T-helper 2 cell treated with Interferon-gamma antibody and Interleukin-4, amounts not matched to agents 100 ng/mL and 5 ng/mL, for 36 hours (primary cell): ENCODE results near the gene TIMM23. TPM values are rescaled to one million over a fixed set of nuclear protein-coding genes. Genes with fewer than 3 reads are reported as not detected.
"Not testable (repeated sequence)": the region's sequence is repeated elsewhere in the genome, so short reads cannot be mapped to it uniquely, and the experiment has no call there.

Experiments used
- intact Hi-C: fragments of 100-400 bp; cut with micrococcal nuclease; formaldehyde crosslinking; loops from one replicate; pipeline ENCODE4 v1.15.1; 2023
- total RNA-seq: library from RNA; stranded (reverse); gene quantifications from 2 replicates; pipeline ENCODE4 v1.2.3, GENCODE V29; 2022

Gene TIMM23
- total RNA-seq, 1 donor from 2014 or later = 66.1 TPM

DNA sequence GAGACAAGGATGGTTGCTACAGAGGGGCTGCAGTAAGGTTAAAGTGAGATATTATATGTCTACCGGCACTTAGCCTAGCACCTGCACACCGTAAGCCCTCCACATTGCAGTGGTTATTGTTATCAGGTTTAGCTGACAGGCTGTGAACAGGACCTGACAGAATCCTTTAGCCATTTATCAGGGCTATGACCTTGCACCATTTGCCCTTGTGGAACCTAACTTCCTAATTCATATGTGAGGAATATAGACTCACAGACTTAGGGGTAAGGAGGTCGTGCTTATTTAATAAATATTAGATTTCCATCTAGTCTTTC is 48.0 kb downstream of the TIMM23 start:
- intact Hi-C loops = loop anchor here (10.0 kb wide), 2 partner anchors 346 to 786 kb away; partner anchors contain the start of gene ZFAND4

- intact Hi-C loops = loop anchor here (10.0 kb wide), 2 partner anchors 348 to 788 kb away; partner anchors contain the start of gene ZFAND4
Observed at GRCh38 chr10:46022978-46023702, 50.9 kb downstream of the TIMM23 start.

GRCh38 chr10:46024948-46025347 is 52.7 kb downstream of the TIMM23 start:
- intact Hi-C loops = loop anchor here (10.0 kb wide), 2 partner anchors 350 to 790 kb away; partner anchors contain the start of gene ZFAND4

DNA sequence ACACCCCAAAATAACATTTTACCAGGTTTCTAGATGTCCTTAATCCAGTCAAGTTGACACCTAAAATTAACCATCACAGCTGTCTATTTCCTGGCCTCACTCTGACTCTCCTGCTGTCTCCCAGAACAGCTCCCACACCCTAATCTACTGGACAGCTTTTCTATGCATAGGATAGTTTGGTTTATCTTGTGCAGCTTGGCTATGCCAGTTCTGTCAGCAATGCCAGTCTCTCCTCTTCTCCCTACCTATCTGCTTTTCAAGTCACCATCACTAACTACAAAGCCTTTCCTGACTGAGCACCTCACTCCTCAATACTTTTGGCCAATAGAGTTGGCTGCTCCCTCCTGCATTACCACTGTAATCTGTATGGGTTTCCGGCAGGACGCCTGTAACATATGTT is 53.1 kb downstream of the TIMM23 start:
- intact Hi-C loops = loop anchor here (10.0 kb wide), 2 partner anchors 351 to 791 kb away; partner anchors contain the start of gene ZFAND4

GRCh38 chr10:46026106-46026505 is 53.8 kb downstream of the TIMM23 start:
- intact Hi-C loops = loop anchor here (10.0 kb wide), 2 partner anchors 351 to 791 kb away; partner anchors contain the start of gene ZFAND4

- intact Hi-C loops = loop anchor here (2.0 to 10.0 kb wide), 3 partner anchors 56 to 794 kb away; partner anchors contain the start of genes TIMM23 and ZFAND4
Observed at GRCh38 chr10:46028584-46029460, 56.5 kb downstream of the TIMM23 start.

DNA sequence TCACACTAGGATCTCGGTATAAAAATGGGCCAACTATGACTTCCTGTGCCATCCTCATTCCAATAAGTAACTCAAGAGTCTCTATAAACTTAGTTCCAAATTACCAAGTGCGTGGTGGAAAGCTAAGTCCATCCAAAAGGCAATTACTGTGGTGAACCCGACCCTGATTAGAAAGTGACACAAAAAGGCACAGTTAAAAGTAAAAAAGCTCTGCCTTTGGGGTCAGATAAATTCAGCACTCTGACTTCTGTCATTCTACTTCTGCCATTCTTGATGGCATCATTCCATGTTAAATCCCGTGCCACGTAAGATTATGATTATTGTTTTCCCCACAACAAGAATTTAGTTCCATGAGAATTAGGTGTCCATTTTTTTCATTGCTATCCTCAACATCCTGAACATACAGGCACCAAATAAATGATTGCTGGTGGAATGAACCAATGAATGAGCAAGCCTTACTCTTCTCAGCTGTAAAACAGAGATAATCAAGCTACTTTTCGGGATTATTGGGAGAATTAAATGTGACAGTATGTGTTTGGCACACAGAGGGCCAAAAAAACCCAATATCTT is 57.3 kb downstream of the TIMM23 start:
- intact Hi-C loops = loop anchor here (2.0 to 10.0 kb wide), 5 partner anchors 57 to 795 kb away; partner anchors contain the start of genes ANTXRL, TIMM23 and ZFAND4

DNA sequence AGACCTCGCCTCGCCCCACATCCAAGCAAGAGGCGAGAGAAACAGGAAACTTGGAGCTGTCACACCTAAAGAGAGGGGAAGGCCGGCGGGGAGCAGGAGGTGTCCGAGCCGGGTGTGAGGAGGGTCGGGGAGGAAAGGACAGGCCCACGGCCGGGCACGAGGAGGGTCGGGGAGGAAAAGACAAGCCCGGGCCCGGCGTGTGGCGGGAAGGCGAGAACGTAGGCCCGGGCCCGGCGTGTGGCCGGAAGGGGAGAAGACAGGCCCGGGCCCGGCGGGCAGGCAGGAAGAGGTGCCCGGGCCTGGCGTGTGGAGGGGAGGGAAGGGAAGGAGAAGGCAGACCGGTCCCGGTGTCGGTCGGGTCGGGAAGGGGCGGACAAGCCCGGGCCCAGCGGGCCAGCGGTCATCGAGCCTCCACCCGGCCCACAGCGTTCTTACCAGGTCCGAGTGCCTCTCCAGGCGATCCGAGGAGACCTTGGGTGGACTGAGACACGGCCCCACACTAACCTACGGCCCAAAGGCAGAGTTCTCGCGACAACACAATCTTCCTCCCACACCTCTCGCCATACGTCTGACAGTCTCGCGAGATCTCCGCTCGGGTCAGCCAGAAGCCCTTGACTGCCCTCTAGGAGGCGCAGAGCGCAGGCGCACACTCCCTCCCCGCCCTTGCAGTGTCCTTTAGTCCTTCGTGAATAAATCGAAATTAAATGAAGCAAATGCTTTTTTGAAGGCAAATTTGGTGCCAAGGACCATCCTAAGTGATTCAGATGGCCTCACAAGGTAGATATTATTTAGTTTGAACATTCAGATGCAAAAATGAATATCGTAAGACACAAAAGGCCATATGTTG is 58.0 kb downstream of the TIMM23 start, which contains the start of gene NCOA4:
Gene NCOA4, minus strand, starts transcription at position 533 of the 847 bp plus-strand sequence. CDS start 13,943 bp downstream, outside the sequence.
- intact Hi-C loops = loop anchor here (10.0 kb wide), 2 partner anchors 64 to 254 kb away; partner anchors contain the start of gene ANTXRL

DNA sequence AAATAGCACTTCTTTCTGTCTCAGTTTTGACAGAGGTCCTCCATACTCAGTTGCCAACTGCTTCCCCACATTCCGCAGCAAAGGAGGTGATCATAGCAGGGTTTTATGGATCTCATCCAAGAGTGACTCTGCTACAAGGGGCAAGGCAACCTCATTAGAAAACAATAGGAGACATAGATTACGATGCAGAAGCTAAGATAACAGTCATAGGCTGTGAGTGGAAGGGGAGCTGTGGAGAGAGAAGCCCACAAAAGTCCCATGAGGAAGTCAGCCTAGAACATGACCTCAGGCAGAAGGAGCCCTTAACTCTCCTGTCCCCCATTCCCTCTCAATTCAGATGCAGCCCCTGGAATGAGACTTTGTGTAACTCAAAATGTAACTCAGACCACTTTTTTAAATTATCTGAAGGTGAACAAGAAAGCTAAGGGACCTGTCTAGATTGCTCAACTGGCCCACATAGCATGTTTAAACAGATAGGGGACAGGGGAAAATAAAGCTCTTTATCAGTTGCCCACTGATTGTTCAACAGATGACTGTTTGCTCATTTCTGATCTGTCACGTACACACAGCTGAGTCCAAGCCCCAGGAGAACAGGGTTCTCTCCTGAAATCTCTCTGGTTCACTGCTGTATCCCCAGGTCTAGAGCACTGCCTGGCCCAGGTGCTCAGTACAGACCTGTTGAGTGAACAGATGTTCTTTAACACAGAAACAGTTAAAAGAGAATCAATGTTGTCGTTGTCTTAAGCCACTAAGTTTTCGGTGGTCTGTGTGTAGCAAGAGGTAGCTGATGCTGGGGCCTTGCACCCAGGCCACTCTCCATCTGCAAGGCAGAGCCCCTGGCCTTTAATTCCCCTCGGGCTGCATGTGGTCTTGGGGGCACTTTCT is 59.6 kb downstream of the TIMM23 start:
- intact Hi-C loops = loop anchor here (10.0 kb wide), 2 partner anchors 63 to 253 kb away; partner anchors contain the start of gene ANTXRL

DNA sequence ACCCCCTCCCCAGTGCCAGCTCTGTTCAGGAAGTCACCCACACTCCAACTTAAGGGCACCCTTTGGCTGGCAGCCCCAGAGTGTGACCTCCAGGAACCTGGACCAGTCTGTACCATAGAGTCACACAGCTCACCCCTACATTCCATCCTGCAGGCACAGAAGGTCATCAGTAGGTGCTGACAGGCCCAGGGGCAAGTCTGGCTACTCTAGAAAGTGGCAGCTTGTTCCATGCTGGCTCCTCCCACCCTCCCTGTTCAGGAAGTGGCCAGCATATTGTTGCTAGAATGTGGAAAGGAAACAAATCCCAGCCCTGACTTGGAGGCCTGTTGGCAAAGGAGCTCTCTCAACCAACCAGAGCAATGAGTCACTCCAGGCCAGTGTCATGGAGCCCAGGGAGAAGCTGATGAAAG is 61.3 kb downstream of the TIMM23 start:
- intact Hi-C loops = loop anchor here (10.0 kb wide), 2 partner anchors 61 to 251 kb away; partner anchors contain the start of gene ANTXRL

DNA sequence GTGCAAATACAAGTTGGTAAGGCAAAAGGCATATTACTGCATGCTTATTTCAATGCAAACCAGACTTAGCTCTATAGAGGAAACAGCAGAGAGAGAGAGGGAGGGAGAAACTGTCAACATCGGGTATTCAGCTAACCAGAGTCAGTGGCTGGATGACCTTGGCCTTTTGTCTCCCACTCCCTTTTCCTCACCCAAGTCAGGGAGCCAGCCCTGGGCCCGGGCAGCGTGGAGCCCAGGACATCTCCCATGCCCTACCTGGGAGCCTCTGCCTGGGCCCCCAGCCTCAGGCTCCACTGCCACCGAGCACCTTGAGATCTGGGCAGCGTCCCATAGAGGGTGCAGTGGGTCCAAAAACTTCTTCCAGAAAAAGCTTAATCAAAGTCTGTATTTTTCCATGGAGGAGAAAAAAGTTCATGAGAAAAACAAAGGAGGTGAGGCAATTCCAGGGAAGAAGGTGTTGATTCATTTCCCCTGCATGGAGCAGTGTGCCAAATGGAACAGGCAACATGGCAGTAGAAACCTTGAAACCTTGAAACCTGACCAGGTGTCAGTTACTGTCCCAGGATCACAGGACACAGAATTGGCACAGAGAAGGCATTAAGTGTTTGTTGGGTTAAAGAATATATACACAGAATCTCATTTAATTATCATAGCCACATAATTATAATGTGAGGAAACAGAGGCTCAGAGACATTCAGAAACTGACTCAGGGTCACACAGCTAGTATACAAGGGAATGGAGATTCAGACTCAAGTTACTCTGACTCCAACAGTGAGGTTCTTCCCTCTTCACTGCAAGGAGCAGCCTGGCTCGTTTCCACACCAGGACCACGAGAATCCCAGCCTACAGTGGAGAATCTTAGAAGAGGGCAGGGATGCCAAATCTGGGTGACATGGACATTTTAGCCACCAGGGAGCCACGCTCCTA is 63.9 kb downstream of the TIMM23 start:
- intact Hi-C loops = loop anchor here (10.0 kb wide), 2 partner anchors 59 to 249 kb away; partner anchors contain the start of gene ANTXRL

DNA sequence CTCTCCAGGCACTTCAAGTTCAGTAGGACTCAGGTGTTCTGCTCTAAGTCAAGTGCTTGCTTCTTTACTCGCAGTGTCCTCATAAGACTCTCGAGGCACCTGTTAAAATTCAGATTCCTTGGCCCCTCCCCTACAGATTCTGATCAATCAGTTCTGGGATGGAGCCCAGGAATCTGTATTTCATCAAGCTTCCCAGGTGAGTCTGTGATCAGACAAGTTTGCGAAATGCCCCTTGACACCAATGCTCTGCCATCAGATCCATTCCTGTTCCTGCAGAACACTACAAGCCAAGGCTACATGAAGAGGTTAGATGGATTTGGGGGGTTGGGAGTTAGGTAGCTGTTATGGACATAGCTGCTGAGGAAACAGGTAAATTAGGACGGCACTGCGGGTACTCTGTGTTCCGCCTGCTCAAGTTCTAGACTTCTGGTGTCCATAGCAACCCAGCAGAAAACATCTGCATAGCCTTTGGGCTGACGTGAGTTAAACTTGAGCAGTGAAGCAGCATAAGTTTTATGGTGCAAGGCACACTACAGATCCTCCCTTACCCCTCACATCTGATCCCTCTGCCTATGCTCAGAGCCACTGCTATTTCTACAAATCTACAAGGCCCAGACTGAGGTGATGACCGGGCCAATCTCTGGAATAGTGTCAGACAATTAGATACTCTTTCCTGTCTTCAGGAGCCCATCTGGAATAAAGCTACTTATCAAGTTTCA is 65.0 kb downstream of the TIMM23 start:
- intact Hi-C loops = loop anchor here (10.0 kb wide), 2 partner anchors 58 to 248 kb away; partner anchors contain the start of gene ANTXRL

GRCh38 chr10:46040004-46040403 is 67.7 kb downstream of the TIMM23 start:
- intact Hi-C loops = no loop called here

DNA sequence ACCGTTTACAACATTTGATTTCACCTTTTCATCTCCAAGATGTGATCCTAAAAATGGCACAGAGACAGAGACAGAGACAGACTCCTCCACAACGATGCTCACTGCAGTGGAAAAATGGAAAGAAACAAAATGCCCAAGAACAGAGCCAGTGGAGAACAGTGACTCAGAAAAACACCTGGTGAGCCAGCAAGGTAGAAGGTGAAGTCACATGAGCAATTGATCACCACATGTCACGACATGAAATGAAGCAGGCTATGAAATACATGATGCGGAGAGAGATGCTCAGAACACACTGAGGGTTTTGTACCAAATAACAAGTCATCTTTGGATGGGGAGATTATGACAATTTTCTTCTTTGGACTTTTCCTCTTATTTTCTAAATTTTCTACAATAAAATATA is 70.2 kb downstream of the TIMM23 start:
- intact Hi-C loops = no loop called here

DNA sequence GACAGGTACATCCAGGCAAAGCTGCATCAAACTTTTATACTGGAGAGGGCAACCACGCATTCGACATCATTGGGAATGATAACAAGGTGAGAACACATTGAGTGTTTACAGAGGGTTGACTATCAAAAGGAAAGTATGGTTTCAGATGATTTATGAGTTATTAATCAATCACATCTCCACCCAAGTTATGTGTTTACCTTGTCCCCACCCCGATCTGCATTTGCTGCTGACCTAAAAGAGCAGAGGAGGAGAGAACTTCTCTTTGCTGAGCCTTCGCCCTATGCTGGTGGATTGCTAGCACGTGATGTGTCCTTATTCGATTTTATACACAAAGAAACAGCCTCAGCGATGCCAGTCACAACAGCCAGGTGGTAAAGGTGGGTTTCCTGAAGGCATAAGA is 74.0 kb downstream of the TIMM23 start, which contains the start of gene MSMB:
Gene MSMB, minus strand, starts transcription at position 9 of the 400 bp plus-strand sequence. CDS start 32 bp downstream, outside the sequence.
- intact Hi-C loops = no loop called here

DNA sequence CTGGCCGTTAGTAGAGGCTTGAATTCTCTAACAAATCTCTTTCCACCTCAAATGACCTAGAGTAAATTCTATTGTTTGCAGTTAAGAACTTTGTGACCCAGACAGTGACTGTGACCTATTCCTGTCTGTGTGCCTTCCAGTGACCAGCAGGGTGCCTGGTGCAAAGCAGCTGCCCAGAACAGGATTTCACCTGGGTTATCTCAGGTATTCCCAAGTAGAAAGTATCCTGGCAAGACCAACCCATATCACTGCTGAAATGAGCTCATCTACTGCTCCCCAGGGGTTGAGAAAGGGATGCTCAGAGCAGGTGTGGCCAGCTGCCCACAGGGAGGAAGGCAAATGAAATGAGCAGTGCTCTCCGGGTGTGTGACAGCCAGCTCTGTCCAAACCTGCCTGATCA is 75.9 kb downstream of the TIMM23 start:
- intact Hi-C loops = no loop called here

- intact Hi-C loops = not testable (repeated sequence)
Observed at GRCh38 chr10:46049497-46049831, 77.2 kb downstream of the TIMM23 start.
